CD14-positive monocyte (primary cell): ENCODE measurements around the gene URB1. TPM values are rescaled to one million over a fixed set of nuclear protein-coding genes. Genes with fewer than 3 reads are reported as not detected.

Experiments used
- DNase-seq, 3 donors: peaks; one replicate each; pipeline ENCODE4 v3.0.0-alpha.2; 2011 to 2022
- H2AFZ ChIP-seq: 2 replicates; pipeline ENCODE4 v1.6.0; 2012; ENCODE audit warnings: mild to moderate bottlenecking, low read depth, low read length, inconsistent platforms; ENCODE audit not compliant: insufficient read depth, poor library complexity, severe bottlenecking
- H3K27ac ChIP-seq, 2 donors: 1 replicate in 1 of 2; 2 replicates in 1 of 2; pipeline ENCODE4 v1.5.1; 2012 to 2013; ENCODE audit warnings: low read length in 2 of 2, control low read depth in 1 of 2, inconsistent platforms in 1 of 2, low read depth in 1 of 2, mild to moderate bottlenecking in 1 of 2
- H3K27me3 ChIP-seq, 2 donors: one replicate each; pipeline versions ENCODE4 v1.6.0 to v1.6.1; 2011 to 2013; ENCODE audit warnings: low read length in 2 of 2; ENCODE audit not compliant: control insufficient read depth in 2 of 2, insufficient read depth in 2 of 2
- H3K36me3 ChIP-seq, 2 donors: replicated peaks in 1 of 2; 1 replicate in 1 of 2; 2 replicates in 1 of 2; pipeline versions ENCODE4 v1.5.1 to v1.6.1; 2012 to 2013; ENCODE audit warnings: low read length in 2 of 2, control low read depth in 1 of 2, inconsistent platforms in 1 of 2, mild to moderate bottlenecking in 1 of 2; ENCODE audit not compliant: insufficient read depth in 2 of 2, control insufficient read depth in 1 of 2
- H3K4me1 ChIP-seq, 2 donors: 1 replicate in 1 of 2; 2 replicates in 1 of 2; pipeline versions ENCODE4 v1.5.1 to v1.6.1; 2012 to 2013; ENCODE audit warnings: low read length in 2 of 2, control low read depth in 1 of 2, inconsistent platforms in 1 of 2, mild to moderate bottlenecking in 1 of 2, moderate library complexity in 1 of 2; ENCODE audit not compliant: insufficient read depth in 2 of 2, control insufficient read depth in 1 of 2
- H3K4me2 ChIP-seq: replicated peaks from 2 replicates; pipeline ENCODE3; 2012; ENCODE audit warnings: low read length, moderate library complexity, mild to moderate bottlenecking; ENCODE audit not compliant: poor library complexity, severe bottlenecking; ENCODE audit errors: extremely low read depth
- H3K4me3 ChIP-seq, 3 experiments: fragments of 200-600 bp in 1 of 3; sonication (generic) in 1 of 3; replicated peaks in 1 of 3; 1 replicate in 2 of 3; 2 replicates in 1 of 3; pipeline ENCODE4 v1.5.1; 2011 to 2013; ENCODE audit warnings: low read length in 3 of 3, mild to moderate bottlenecking in 3 of 3, control low read depth in 2 of 3, low read depth in 2 of 3, inconsistent platforms in 1 of 3, moderate library complexity in 1 of 3
- H3K79me2 ChIP-seq: 2 replicates; pipeline ENCODE4 v1.6.0; 2012; ENCODE audit warnings: mild to moderate bottlenecking, control low read depth, inconsistent platforms, low read length, moderate library complexity; ENCODE audit not compliant: insufficient read depth
- H3K9ac ChIP-seq: 2 replicates; pipeline ENCODE4 v1.6.0; 2017; ENCODE audit warnings: low read length, mild to moderate bottlenecking; ENCODE audit not compliant: insufficient read depth, poor library complexity, severe bottlenecking
- H3K9me3 ChIP-seq, 2 donors: replicated peaks in 1 of 2; 1 replicate in 1 of 2; 2 replicates in 1 of 2; pipeline versions ENCODE4 v1.5.1 to v1.6.1; 2012 to 2013; ENCODE audit warnings: low read length in 2 of 2, control low read depth in 1 of 2; ENCODE audit not compliant: control insufficient read depth in 1 of 2, insufficient read depth in 1 of 2
- H4K20me1 ChIP-seq: 2 replicates; pipeline ENCODE4 v1.6.0; 2012; ENCODE audit warnings: mild to moderate bottlenecking, low read length, control low read depth, moderate library complexity; ENCODE audit not compliant: insufficient read depth
- H3K27ac Mint-ChIP-seq, 7 donors: one replicate each; pipeline ENCODE4 v1.8.0; 2020; ENCODE audit warnings: mild to moderate bottlenecking in 7 of 7, mixed read lengths in 7 of 7, moderate library complexity in 6 of 7, inconsistent platforms in 2 of 7
- H3K27me3 Mint-ChIP-seq, 3 donors: one replicate each; pipeline ENCODE4 v1.8.0; 2021 to 2022; ENCODE audit warnings: low read depth in 3 of 3, mild to moderate bottlenecking in 3 of 3, mixed read lengths in 3 of 3, moderate library complexity in 3 of 3, inconsistent platforms in 1 of 3
- H3K36me3 Mint-ChIP-seq, 2 donors: one replicate each; pipeline ENCODE4 v1.8.0; 2020; ENCODE audit warnings: mixed read lengths in 2 of 2, inconsistent platforms in 1 of 2, mild to moderate bottlenecking in 1 of 2
- H3K4me1 Mint-ChIP-seq: one replicate; pipeline ENCODE4 v1.8.0; 2020; ENCODE audit warnings: mild to moderate bottlenecking, mixed read lengths
- H3K4me3 Mint-ChIP-seq, 2 donors: one replicate each; pipeline ENCODE4 v1.8.0; 2020; ENCODE audit warnings: mild to moderate bottlenecking in 2 of 2, mixed read lengths in 2 of 2, moderate library complexity in 1 of 2
- H3K9me3 Mint-ChIP-seq, 7 donors: one replicate each; pipeline ENCODE4 v1.8.0; 2020 to 2022; ENCODE audit warnings: mixed read lengths in 7 of 7, mild to moderate bottlenecking in 6 of 7, moderate library complexity in 6 of 7, inconsistent platforms in 2 of 7
- CTCF ChIP-seq: fragments of 200-600 bp; IDR thresholded peaks from one replicate; pipeline ENCODE4 v1.8.0; 2022; ENCODE audit warnings: antibody characterized with exemption, mild to moderate bottlenecking
- WGBS: methylation state at CpG from one replicate; pipeline ENCODE4 v1.1.5; 2013; ENCODE audit warnings: missing lambda C conversion rate; ENCODE audit not compliant: insufficient coverage; 5-methylcytosine and 5-hydroxymethylcytosine counted together
- intact Hi-C, 2 donors: fragments of 100-400 bp; cut with micrococcal nuclease; formaldehyde crosslinking; loops; one replicate each; pipeline versions ENCODE4 v1.15.0 to v1.15.1; 2023
- polyA plus RNA-seq, 3 donors: library from polyadenylated mRNA; depleted of rRNA in 1 of 3; unstranded in 2 of 3; stranded (reverse) in 1 of 3; fragments of 300-500 nt in 2 of 3; fragments of >200 nt in 1 of 3; fragmentation: Illumina TruSeq in 2 of 3; gene quantifications; 1 replicate in 2 of 3; 2 replicates in 1 of 3; pipeline ENCODE4 v1.2.3, GENCODE V29; 2012 to 2021

Gene URB1
- polyA plus RNA-seq, 3 donors = 0.25 to 2.4 (median 0.47) TPM

- Mint-ChIP-seq H3K36me3 (peaks cover 0 to 3% of the 10 kb centered on the region in 2 donors), H3K4me1 (peaks cover 7% of the 10 kb centered on the region), H3K9me3 (peaks cover 2 to 15% (median 9%) of the 10 kb centered on the region in 7 donors), H3K4me3 (no peak overlapping the region), H3K27me3 (peaks cover 0 to 6% (median 0%) of the 10 kb centered on the region in 3 donors), H3K27ac (peak overlapping the region in 1 of 7 donors; percentile 16)
- H3K9ac ChIP-seq = no peak overlapping the region
- 96% methylated on average over 4 of the region's 10 CpGs for WGBS
- H3K9me3 ChIP-seq = no peaks in the 10 kb centered on the region
- no peak overlapping the region for H3K4me2 ChIP-seq
- no peaks in the 10 kb centered on the region for H3K79me2 ChIP-seq
- no peaks in the 10 kb centered on the region for H3K36me3 ChIP-seq
- intact Hi-C loops = no loop called here
- no peaks in the 10 kb centered on the region for H3K4me1 ChIP-seq
- H3K27me3 ChIP-seq = no peaks in the 10 kb centered on the region
- no peak for TF ChIP-seq CTCF
- H4K20me1 ChIP-seq = no peaks in the 10 kb centered on the region
- H2AFZ ChIP-seq = no peak overlapping the region
- H3K4me3 ChIP-seq = no peak overlapping the region
- H3K27ac ChIP-seq = no peak overlapping the region
- DNase-seq = no peak
Observed at GRCh38 chr21:32427958-32428623, 35.3 kb upstream of the URB1 start.

DNA sequence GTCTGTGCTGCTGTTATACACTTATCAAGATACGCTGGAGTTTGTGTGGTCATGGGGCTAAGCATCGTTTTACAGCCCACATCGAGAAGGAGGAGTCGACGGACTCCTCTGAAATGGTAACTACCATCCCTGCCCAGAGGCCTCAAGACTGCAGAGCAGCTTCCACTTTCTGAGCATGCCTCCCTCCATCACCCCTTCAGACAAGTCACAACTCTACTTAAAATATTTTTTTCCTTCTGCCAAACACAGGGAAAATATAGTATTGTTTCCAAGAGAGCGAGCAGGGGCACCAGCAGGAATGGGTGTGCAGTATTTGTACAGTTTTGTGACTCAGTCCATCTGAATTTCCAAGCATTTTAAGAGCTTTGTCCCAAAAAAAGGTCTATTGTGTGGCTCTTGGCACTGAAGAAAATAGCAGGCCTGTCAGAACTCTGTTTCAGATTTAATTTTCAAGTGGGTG lies 33.8 kb upstream of the URB1 start:
- H3K9ac ChIP-seq = no peak overlapping the region
- no peak overlapping the region for H3K27ac ChIP-seq
- peaks cover 0 to 3% of the 10 kb centered on the region in 2 donors for H3K36me3 Mint-ChIP-seq
- no peak for DNase-seq
- no peaks in the 10 kb centered on the region for H3K36me3 ChIP-seq
- H3K27me3 Mint-ChIP-seq = peaks cover 0 to 6% (median 2%) of the 10 kb centered on the region in 3 donors
- H2AFZ ChIP-seq = no peak overlapping the region
- peaks cover 7% of the 10 kb centered on the region for H3K4me1 Mint-ChIP-seq
- WGBS = no CpG with 5 or more reads among the region's 6 CpGs
- no peaks in the 10 kb centered on the region for H3K27me3 ChIP-seq
- intact Hi-C loops = no loop called here
- H3K4me2 ChIP-seq = no peak overlapping the region
- H3K4me1 ChIP-seq = no peaks in the 10 kb centered on the region
- peaks cover 4 to 20% (median 14%) of the 10 kb centered on the region in 7 donors for H3K9me3 Mint-ChIP-seq
- no peak overlapping the region for H3K27ac Mint-ChIP-seq
- H3K4me3 Mint-ChIP-seq = no peak overlapping the region
- H3K9me3 ChIP-seq = no peaks in the 10 kb centered on the region
- TF ChIP-seq CTCF = no peak
- no peaks in the 10 kb centered on the region for H3K79me2 ChIP-seq
- no peak overlapping the region for H3K4me3 ChIP-seq
- H4K20me1 ChIP-seq = no peaks in the 10 kb centered on the region
